IPS-NIHi11 (cell line): ENCODE results near the gene NUTM2F.
"Not testable (repeated sequence)": the region's sequence is repeated elsewhere in the genome, so short reads cannot be mapped to it uniquely, and the experiment has no call there.

Source experiments
- DNase-seq: peaks from one replicate; pipeline ENCODE4 v3.0.0; 2012; ENCODE audit warnings: mixed read lengths, low spot score

Gene NUTM2F

DNA sequence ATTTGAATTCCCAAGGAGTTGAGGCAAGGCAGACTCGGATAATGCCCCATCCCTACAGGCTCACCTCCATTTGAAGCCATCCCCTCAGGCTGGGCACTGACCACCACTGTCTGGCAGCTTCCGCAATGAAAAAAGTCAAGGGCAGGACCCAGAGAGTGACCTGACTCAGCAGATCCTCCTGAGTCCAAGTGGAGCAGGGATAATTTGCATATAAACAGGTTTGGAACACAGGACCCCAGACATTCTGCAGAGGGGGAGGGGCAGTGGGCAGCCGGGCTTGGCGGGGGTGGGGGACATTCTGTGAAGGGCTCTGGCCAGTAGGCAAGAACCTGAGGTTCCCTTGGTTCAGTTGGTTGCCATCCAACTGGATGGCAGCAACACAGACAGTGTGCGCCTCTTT lies at the start of gene NUTM2F:
NUTM2F (minus strand) TSS at position 101 of the 400 bp plus-strand sequence; CDS start at position 80, 21 bp downstream.
- DNase-seq: not testable (repeated sequence)

- not testable (repeated sequence) for DNase-seq
Measured at GRCh38 chr9:94375197-94375596, 46.8 kb upstream of the NUTM2F start.

DNA sequence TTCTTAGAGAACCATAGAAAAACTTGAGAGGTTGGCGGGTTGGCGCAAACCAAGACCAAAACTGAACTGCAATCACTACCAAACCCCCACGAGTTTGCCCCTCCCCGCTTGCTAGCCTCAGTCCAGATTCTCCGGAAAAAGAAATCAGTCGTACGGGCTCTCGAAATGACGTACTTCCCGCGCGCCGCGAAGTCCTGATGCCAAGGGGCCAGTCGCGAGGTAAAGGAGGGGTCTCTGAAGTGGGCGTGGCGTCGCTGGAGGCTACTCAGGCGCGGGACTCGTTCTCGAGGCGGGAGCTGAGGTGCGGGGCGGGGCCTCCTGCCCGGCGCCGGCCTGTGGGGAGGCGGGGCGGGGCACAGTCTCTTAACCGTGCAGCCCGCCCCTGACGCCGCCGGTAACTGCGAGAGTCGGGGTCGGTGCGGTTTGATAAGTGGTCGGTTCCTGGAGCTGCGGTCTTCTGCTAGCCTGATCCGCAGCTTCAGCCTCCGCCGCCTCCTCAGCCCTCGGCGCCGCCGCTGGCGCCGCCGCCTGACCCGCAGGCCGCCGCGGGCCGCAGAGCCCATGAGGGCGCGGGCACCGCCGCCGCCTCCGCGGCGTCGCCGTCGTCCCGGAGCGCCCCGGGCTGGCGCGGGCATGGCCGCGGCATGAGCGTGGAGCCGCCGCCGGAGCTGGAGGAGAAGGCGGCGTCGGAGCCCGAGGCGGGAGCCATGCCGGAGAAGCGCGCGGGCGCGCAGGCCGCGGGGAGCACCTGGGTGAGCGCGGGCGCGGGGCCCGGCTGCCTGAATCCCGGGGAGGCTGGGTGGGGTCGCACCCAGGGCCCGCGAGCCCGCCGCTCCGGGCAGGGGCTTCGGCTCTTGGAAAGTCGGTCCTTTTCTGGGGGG lies 46.0 kb upstream of the NUTM2F start:
- DNase-seq: peak; percentile 93

DNA sequence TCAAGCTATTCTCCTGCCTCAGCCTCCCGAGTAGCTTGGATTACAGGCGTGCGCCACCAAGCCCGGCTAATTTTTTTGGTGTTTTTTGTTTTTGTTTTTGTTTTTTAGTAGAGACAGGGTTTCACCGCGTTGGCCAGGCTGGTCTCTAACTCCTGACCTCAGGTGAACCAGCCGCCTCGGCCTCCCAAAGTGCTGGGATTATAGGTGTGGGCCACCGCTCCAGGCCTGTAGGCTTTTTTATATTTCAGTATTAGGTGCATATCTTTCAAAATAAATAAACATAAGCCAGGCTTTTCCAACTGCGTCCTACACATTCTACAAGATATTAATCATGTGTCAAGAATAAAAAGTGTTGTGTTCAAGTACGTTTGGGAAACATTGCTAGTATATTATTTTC lies 45.3 kb upstream of the NUTM2F start:
- not testable (repeated sequence) for DNase-seq

DNA sequence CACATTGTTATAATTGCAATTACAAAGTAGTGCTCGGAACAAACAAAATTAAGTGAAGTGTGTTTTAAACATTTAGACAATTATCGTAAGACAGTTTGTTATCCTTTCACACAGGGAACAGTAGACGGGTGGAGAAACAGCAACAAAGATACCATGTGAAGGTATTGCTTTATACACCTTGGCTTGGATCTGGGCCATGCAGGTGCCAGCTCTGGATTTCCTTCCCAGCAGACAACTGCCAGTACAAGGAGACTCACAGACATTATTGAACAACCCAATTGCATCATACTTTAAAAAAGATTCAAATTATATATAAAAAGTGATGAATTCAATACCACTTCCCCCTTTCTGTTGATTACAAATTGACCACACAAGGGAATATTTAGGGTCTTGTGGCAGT lies 41.8 kb upstream of the NUTM2F start:
- DNase-seq: not testable (repeated sequence)

GRCh38 chr9:94364093-94364614 lies 35.7 kb upstream of the NUTM2F start:
- DNase-seq: not testable (repeated sequence)

GRCh38 chr9:94357158-94357557 lies 28.7 kb upstream of the NUTM2F start:
- not testable (repeated sequence) for DNase-seq

GRCh38 chr9:94351901-94352723 lies 23.7 kb upstream of the NUTM2F start:
- not testable (repeated sequence) for DNase-seq

DNA sequence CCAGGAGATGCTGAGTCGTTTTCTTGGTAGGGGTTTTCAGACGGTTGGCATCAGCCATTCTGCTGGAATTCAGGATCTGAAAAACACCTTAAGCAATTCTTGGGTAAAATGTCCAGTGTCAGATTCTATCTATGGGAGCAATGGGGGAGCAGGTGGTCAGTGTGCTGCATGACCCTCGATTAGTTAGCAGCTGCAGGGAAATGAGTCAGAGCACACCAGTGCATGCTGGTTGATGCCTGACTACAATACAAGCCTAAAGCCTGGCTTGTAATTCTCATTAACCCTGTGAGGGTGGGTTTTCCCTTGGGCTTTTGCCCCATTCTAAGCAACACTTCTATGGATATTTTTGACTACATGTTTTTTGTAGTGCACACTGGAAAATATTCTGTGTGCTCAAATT lies 20.3 kb upstream of the NUTM2F start:
- not testable (repeated sequence) for DNase-seq

DNA sequence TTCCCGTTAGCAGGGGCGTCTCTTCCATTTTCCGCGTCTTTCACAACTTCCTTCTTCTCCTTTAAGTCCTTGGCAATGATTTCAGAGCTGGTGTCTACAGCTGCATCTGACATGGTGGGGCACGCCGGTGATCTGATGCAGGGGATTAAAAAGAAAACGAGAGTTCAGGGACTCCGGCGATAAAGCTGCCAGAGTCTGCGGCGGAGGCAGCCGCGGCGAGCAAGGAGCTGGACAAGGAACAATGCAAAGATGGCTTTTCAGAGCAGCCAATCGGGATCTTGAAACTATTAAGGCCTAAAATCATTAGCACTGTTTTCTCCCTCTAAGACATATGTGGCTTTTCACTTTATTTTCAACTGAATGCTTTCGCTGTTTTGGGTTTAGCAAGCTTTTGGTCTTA lies 19.0 kb upstream of the NUTM2F start:
- not testable (repeated sequence) for DNase-seq

DNA sequence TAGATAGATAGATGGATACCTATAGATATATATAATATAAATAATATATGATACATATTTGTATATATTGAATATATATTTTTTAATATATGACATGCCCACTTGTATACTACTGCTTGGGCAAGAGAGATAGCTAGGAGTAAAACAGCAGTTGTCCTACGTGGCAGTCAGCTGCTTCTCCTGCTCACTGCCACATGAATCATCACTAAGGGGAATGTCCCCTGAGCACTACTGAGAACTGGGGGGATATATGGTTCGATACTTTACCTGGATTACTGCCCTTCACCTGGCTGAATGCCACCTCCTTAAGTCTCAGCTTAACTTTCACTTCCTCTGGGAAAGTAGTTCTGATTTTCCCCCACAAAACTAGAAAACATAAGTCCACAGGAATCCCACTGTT lies 13.3 kb upstream of the NUTM2F start:
- not testable (repeated sequence) for DNase-seq

GRCh38 chr9:94340750-94341149 lies 12.3 kb upstream of the NUTM2F start:
- not testable (repeated sequence) for DNase-seq

DNA sequence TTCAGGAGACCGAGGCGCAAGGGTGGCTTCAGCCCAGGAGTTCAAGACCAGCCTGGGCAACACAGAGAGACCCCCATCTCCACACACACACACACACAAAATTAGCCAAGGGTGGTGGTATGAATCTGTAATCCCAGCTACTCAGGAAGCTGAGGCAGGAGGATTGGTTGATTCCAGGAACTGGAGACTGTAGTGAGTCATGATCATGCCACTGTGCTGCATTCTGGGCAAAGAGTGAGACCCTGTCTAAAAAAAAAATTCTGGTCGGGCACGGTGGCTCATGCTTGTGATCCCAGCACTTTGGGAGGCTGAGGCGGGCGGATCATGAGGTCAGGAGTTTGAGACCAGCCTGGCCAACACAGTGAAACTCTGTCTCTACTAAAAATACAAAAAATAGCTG lies 11.2 kb upstream of the NUTM2F start:
- not testable (repeated sequence) for DNase-seq

- not testable (repeated sequence) for DNase-seq
Measured at GRCh38 chr9:94338723-94339122, 10.3 kb upstream of the NUTM2F start.

DNA sequence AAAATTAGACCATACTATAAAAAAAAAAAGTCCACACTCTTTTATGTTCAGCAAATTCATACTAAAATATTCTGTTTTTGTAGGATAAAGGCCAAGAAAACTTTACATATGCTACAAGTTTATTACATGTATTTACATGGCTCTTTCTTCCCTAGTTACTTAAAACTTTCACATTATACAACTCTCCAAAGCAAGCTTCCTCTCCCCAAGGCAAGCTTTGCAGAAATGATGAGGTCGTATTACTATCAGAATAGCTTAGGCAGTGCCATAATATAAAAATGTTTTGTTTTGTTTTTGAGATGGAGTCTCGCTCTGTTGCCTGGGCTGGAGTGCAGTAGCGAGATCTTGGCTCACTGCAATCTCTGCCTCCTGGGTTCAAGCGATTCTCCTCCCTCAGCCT lies 8.0 kb upstream of the NUTM2F start:
- not testable (repeated sequence) for DNase-seq

- DNase-seq: not testable (repeated sequence)
Measured at GRCh38 chr9:94325583-94325982, 2.9 kb downstream of the NUTM2F start.

- not testable (repeated sequence) for DNase-seq
Measured at GRCh38 chr9:94323153-94323798, 5.2 kb downstream of the NUTM2F start.

DNA sequence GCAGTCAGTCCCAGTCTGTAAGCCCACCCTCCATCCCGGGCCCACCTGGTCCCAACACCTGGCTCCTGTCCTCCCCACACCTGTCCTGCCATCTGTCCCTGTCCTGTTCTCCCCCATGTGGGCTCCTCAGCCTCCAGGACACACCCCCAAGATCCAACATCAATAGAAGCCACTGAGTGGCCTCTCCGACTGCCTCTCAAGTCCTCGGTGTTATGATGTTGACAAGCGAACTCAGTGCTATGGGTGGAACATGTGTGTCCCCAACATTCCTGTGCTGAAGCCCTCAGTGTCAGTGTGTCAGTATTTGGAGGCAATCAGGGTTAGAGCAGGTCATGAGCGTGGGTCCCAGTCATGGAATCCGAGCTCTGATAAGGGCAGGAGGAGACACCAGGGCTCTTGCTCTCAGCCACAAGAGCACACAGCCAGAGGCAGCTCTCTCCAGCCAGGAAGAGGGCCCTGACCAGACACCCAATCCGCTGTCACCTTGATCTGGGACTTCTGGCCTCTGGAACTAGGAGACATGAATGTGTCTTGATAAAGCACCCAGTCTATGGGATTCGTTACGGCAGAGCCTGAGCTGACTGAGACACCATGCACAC lies 6.0 kb downstream of the NUTM2F start:
- not testable (repeated sequence) for DNase-seq

- not testable (repeated sequence) for DNase-seq
Measured at GRCh38 chr9:94317949-94318657, 10.3 kb downstream of the NUTM2F start.

DNA sequence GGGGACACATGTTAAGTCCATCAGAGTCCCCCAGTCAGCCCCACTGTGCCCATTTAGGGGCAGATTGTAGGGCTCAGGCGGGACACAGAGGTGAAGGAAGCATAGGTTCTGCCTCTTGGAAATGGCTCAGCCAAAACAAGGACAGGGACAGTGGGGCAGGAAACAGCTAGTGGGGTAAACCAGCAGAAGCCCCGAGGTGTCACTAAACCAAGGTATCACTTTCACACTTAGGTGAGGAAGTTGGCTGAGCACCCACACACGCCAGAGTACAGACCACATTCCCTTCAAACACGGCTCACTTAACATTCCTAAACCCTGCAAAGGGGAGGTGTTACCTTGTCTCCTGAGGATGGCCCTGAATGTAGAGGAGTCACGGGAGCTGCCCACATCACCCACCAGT lies 12.2 kb downstream of the NUTM2F start:
- not testable (repeated sequence) for DNase-seq
